ENCODE results near the gene GNAI2.
A peak's percentile ranks its signal among the peaks of the same experiment; 100 is the strongest.

The GNAI2 gene

DNA sequence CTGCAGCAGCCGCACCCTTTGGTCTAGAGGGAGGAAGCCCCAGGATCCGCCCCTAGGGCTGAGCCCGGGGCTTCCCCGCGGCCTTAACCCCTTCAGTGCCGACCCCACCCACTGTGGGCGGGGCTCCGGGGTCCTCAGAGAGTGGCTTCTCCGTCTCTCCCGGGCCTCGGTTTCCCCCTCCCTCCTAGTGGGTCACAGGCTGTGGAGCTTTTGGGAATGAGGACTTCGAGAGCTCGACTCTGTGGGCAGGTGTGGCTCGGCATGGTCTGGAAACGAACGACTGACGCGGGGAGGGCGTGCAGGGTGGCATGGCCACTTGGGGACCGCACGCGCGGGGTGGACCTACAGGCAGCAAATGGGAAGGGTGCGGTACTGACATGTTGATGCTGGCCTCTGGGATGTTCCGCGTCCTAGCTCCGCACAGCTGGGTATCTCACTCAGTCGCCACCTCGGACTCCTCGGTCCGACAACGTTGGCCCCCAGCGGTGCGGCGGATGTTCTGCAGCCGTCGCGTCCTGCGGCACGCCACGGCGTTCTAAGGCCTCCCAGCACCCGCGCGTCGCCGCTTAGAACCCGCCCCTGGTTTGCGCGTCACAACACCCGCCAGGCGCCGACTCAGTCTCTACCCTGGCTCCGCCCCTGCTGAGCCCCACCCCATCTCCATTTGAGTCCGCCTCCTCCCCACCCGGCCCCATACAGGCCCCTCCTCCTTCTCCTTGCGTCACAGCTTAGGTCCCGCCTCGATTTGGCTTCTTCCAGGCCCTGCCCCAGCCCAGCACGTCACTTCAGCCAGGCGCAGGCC, 63.0 kb downstream of the GNAI2 start, which contains the start of the genes HYAL3 and NAA80:
TSS of gene HYAL3 (minus strand) at position 570 of the 802 bp plus-strand sequence. CDS start 3,803 bp downstream, outside the sequence.
TSS of gene NAA80 (minus strand) at position 570 of the 802 bp plus-strand sequence. CDS start 1,942 bp downstream, outside the sequence.
- TF ChIP-seq POLR2AphosphoS5 (IDR thresholded peaks at IDR 0.05; ENCODE audit: low read depth, low read length), result peak; percentile 60
- no peak for TF ChIP-seq FOXP2 (optimal IDR thresholded peaks at IDR 0.05; ENCODE audit: borderline replicate concordance, extremely low read depth, extremely low read length, insufficient read depth)
- TF ChIP-seq, protein P1, sequence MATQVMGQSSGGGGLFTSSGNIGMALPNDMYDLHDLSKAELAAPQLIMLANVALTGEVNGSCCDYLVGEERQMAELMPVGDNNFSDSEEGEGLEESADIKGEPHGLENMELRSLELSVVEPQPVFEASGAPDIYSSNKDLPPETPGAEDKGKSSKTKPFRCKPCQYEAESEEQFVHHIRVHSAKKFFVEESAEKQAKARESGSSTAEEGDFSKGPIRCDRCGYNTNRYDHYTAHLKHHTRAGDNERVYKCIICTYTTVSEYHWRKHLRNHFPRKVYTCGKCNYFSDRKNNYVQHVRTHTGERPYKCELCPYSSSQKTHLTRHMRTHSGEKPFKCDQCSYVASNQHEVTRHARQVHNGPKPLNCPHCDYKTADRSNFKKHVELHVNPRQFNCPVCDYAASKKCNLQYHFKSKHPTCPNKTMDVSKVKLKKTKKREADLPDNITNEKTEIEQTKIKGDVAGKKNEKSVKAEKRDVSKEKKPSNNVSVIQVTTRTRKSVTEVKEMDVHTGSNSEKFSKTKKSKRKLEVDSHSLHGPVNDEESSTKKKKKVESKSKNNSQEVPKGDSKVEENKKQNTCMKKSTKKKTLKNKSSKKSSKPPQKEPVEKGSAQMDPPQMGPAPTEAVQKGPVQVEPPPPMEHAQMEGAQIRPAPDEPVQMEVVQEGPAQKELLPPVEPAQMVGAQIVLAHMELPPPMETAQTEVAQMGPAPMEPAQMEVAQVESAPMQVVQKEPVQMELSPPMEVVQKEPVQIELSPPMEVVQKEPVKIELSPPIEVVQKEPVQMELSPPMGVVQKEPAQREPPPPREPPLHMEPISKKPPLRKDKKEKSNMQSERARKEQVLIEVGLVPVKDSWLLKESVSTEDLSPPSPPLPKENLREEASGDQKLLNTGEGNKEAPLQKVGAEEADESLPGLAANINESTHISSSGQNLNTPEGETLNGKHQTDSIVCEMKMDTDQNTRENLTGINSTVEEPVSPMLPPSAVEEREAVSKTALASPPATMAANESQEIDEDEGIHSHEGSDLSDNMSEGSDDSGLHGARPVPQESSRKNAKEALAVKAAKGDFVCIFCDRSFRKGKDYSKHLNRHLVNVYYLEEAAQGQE (IDR thresholded peaks at IDR 0.05; ENCODE audit: insufficient read depth in 1 of 2, low read depth in 2 of 2, low read length in 2 of 2), result no peak; a peak in 1 of 4 replicates
- peak; percentile 66; the same call in 1 of the 2 replicates for TF ChIP-seq TAF1 (IDR thresholded peaks at IDR 0.05; ENCODE audit: borderline replicate concordance, insufficient read depth, low read length)
- TF ChIP-seq SIN3A (IDR thresholded peaks at IDR 0.05; ENCODE audit: borderline replicate concordance, insufficient read depth, low read length), result no peak

DNA sequence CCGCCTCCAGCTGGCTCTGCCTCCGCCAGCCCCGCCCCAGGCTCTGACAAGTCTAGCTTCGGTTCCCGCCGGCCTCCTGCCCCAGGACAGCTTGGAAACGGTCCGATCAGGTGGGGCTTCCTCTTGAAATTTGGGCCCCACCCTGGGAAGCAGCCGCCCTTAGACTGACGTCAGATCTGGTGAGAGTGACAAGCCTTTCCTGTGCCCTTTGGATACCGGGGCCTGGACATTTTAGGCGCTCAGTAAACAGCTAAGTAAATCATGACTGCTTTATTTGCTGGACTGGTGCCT, 63.6 kb downstream of the GNAI2 start:
- TF ChIP-seq SIN3A (IDR thresholded peaks at IDR 0.05; ENCODE audit: borderline replicate concordance, insufficient read depth, low read length), result no peak
- no peak for TF ChIP-seq TAF1 (IDR thresholded peaks at IDR 0.05; ENCODE audit: borderline replicate concordance, insufficient read depth, low read length)
- no peak for TF ChIP-seq FOXP2 (optimal IDR thresholded peaks at IDR 0.05; ENCODE audit: borderline replicate concordance, extremely low read depth, extremely low read length, insufficient read depth)
- TF ChIP-seq, protein P1 (IDR thresholded peaks at IDR 0.05; ENCODE audit: insufficient read depth in 1 of 2, low read depth in 2 of 2, low read length in 2 of 2), result no peak
- no peak for TF ChIP-seq POLR2AphosphoS5 (IDR thresholded peaks at IDR 0.05; ENCODE audit: low read depth, low read length)

DNA sequence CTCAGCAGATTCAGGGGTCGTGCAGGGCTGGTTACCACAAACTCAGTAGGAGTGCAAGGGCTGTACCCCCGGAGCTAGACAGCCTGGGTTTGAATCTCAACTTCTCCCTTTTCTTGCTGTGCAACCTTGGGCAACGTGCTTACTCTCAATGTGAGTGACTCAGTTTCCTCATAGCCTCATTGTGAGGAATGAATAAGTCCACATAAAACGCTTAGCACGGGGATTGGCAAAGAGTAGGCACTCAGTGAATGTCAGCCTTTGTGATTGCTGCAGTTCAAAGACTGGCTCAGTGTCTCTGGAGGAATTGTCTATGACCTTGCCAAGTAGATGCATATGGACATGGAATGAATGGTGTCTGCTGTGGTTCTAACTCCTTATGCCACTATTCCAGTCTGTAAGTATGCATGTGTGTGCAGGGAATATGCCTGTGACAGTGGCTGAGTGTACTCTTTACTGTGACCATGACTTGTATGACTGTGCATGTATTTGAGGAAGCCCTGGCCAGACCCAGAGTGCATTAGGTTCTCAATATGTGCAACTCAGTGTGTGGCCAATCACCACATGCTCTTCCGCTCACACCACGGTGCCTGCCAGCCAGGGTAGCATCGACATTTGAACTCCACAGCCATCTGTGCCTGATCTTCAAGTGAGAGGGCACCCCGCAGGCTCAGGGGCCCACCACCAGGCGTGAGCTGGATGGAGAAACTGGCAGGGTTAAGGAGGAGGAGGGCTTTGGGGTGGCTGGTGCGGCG, 64.1 kb downstream of the GNAI2 start:
- TF ChIP-seq TAF1 (IDR thresholded peaks at IDR 0.05; ENCODE audit: borderline replicate concordance, insufficient read depth, low read length) (peak; percentile 35; the same call in 1 of the 2 replicates), FOXP2 (optimal IDR thresholded peaks at IDR 0.05; ENCODE audit: borderline replicate concordance, extremely low read depth, extremely low read length, insufficient read depth) (no peak), POLR2AphosphoS5 (IDR thresholded peaks at IDR 0.05; ENCODE audit: low read depth, low read length) (no peak)
- TF ChIP-seq, protein P1 (IDR thresholded peaks at IDR 0.05; ENCODE audit: insufficient read depth in 1 of 2, low read depth in 2 of 2, low read length in 2 of 2), result no peak

DNA sequence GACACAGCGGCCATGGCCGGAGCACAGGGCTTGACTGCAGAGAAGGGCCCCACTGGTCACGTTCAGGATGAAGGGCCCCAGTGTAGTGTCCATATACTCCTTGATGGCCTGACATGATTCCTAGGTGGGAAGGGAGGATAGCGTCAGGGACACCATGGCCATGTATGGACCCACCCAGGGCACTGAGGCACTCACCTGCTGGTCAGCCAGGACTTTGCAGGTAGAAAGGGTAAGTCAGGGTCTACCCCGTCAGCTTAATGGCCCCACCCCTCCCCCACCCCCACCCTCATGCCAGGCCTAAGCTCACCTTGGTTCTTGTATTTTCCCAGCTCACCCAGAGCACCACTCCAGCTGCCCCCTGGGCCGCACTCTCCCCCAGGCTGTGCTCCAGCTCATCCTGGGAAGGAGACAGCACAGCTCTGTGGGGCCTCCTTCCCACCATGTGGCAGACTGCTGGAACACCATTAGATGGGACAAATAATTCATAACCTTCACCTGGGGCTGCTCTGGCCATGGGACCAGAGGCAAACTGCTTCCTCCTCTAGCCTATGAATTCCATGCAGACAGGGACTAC, 64.8 kb downstream of the GNAI2 start:
- no peak for TF ChIP-seq TAF1 (IDR thresholded peaks at IDR 0.05; ENCODE audit: borderline replicate concordance, insufficient read depth, low read length)
- TF ChIP-seq SIN3A (IDR thresholded peaks at IDR 0.05; ENCODE audit: borderline replicate concordance, insufficient read depth, low read length), result no peak
- TF ChIP-seq, protein P1 (IDR thresholded peaks at IDR 0.05; ENCODE audit: insufficient read depth in 1 of 2, low read depth in 2 of 2, low read length in 2 of 2), result no peak
- TF ChIP-seq FOXP2 (optimal IDR thresholded peaks at IDR 0.05; ENCODE audit: borderline replicate concordance, extremely low read depth, extremely low read length, insufficient read depth), result no peak
- no peak for TF ChIP-seq POLR2AphosphoS5 (IDR thresholded peaks at IDR 0.05; ENCODE audit: low read depth, low read length)

Data from PFSK-1 (cell line).